ENCODE measurements around the gene ACO2. TPM values are rescaled to one million over a fixed set of nuclear protein-coding genes. Genes with fewer than 3 reads are reported as not detected.

The ACO2 gene
- total and polyA plus RNA-seq, 2 of the 13 experiments (the other 11 are each of a cell fraction or from before 2014, with no cell fraction given) = 19.2 to 45.6 TPM

GRCh38 chr22:41543854-41544670 lies 75.1 kb downstream of the ACO2 start, which contains the start of gene POLR3H (continued):
- TF ChIP-seq SMAD1 (CRISPR knock-in tag; IDR thresholded peaks at IDR 0.05; ENCODE audit: borderline replicate concordance, low read depth) = no peak
- peak; percentile 84 for TF ChIP-seq ELF1 (CRISPR knock-in tag; IDR thresholded peaks at IDR 0.05)
- no peak for TF ChIP-seq FOXA1 (IDR thresholded peaks at IDR 0.05)
- TF ChIP-seq FOXA1 (CRISPR knock-in tag; IDR thresholded peaks at IDR 0.05) = 0 out of 2 replicates have a peak, but pooled peaks have one; percentile 4
- TF ChIP-seq POLR2G (IDR thresholded peaks at IDR 0.05; ENCODE audit: low read depth, low read length) = peak; percentile 69
- no peak; the same call in 1 of the 2 replicates for TF ChIP-seq MTF2 (CRISPR knock-in tag; IDR thresholded peaks at IDR 0.05; ENCODE audit: borderline replicate concordance)
- TF ChIP-seq SATB2 (CRISPR knock-in tag; IDR thresholded peaks at IDR 0.05) = no peak
- TF ChIP-seq ESRRA (CRISPR knock-in tag; IDR thresholded peaks at IDR 0.05; ENCODE audit: low read depth) = no peak
- no peak for TF ChIP-seq ZSCAN22 (CRISPR knock-in tag; IDR thresholded peaks at IDR 0.05)
- 0 out of 2 replicates have a peak, but pooled peaks have one; percentile 10 for TF ChIP-seq ARID2 (CRISPR knock-in tag; IDR thresholded peaks at IDR 0.05; ENCODE audit: borderline replicate concordance)
- 0 out of 2 replicates have a peak, but pooled peaks have one; percentile 31 for TF ChIP-seq ZBED4 (CRISPR knock-in tag; IDR thresholded peaks at IDR 0.05; ENCODE audit: borderline replicate concordance)
- TF ChIP-seq DNMT1 (CRISPR knock-in tag; IDR thresholded peaks at IDR 0.05) = no peak
- no peak for TF ChIP-seq ZNF33A (CRISPR knock-in tag; IDR thresholded peaks at IDR 0.05; ENCODE audit: borderline replicate concordance)
- TF ChIP-seq ZNF768 (CRISPR knock-in tag; IDR thresholded peaks at IDR 0.05) = peak; percentile 49
- TF ChIP-seq EED (CRISPR knock-in tag; IDR thresholded peaks at IDR 0.05) = no peak
- TF ChIP-seq, protein P1, sequence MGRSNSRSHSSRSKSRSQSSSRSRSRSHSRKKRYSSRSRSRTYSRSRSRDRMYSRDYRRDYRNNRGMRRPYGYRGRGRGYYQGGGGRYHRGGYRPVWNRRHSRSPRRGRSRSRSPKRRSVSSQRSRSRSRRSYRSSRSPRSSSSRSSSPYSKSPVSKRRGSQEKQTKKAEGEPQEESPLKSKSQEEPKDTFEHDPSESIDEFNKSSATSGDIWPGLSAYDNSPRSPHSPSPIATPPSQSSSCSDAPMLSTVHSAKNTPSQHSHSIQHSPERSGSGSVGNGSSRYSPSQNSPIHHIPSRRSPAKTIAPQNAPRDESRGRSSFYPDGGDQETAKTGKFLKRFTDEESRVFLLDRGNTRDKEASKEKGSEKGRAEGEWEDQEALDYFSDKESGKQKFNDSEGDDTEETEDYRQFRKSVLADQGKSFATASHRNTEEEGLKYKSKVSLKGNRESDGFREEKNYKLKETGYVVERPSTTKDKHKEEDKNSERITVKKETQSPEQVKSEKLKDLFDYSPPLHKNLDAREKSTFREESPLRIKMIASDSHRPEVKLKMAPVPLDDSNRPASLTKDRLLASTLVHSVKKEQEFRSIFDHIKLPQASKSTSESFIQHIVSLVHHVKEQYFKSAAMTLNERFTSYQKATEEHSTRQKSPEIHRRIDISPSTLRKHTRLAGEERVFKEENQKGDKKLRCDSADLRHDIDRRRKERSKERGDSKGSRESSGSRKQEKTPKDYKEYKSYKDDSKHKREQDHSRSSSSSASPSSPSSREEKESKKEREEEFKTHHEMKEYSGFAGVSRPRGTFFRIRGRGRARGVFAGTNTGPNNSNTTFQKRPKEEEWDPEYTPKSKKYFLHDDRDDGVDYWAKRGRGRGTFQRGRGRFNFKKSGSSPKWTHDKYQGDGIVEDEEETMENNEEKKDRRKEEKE (IDR thresholded peaks at IDR 0.05) = no peak
- TF ChIP-seq SOX5 (CRISPR knock-in tag; IDR thresholded peaks at IDR 0.05; ENCODE audit: borderline replicate concordance) = no peak
- no peak; the same call in 1 of the 2 replicates for TF ChIP-seq CREM (IDR thresholded peaks at IDR 0.05)
- no peak for TF ChIP-seq CREM (CRISPR knock-in tag; IDR thresholded peaks at IDR 0.05)
- TF ChIP-seq NFYB (CRISPR knock-in tag; IDR thresholded peaks at IDR 0.05) = peak; percentile 84
- no peak for TF ChIP-seq TCF7 (IDR thresholded peaks at IDR 0.05; ENCODE audit: low read depth)
- no peak for TF ChIP-seq MEIS2 (CRISPR knock-in tag; IDR thresholded peaks at IDR 0.05)
- no peak for TF ChIP-seq ATF1 (CRISPR knock-in tag; IDR thresholded peaks at IDR 0.05)
- no peak for TF ChIP-seq ZNF343 (CRISPR knock-in tag; IDR thresholded peaks at IDR 0.05)
- no peak for TF ChIP-seq GATA4 (IDR thresholded peaks at IDR 0.05; ENCODE audit: borderline replicate concordance, low read depth)
- no peak for TF ChIP-seq NCOA2 (CRISPR knock-in tag; IDR thresholded peaks at IDR 0.05)
- no peak for TF ChIP-seq ARHGAP35 (CRISPR knock-in tag; IDR thresholded peaks at IDR 0.05; ENCODE audit: borderline replicate concordance)

Data from HepG2 (cell line).